ENCODE results near the gene SEM1.

- TF ChIP-seq CTCF (conservative IDR thresholded peaks at IDR 0.05): no peak
- TF ChIP-seq EZH2 (IDR thresholded peaks at IDR 0.05; ENCODE audit: low read depth): no peak
These were observed 34.1 kb downstream of the SEM1 start for GRCh38 chr7:96675548-96675947.
